Fibroblast of villous mesenchyme (primary cell): Measurements from ENCODE around the gene EXOC3L1. TPM values are rescaled to one million over a fixed set of nuclear protein-coding genes. Genes with fewer than 3 reads are reported as not detected.

Source experiments
- DNase-seq: peaks from one replicate; pipeline ENCODE4 v3.0.0-alpha.2; 2010; ENCODE audit warnings: low read depth
- H3K4me3 ChIP-seq: 2 replicates; pipeline ENCODE4 v1.5.1; 2011; ENCODE audit warnings: low read depth, mild to moderate bottlenecking, low read length
- CTCF ChIP-seq: IDR thresholded peaks from 2 replicates; pipeline ENCODE4 v1.5.1; 2012; ENCODE audit warnings: low read depth, mild to moderate bottlenecking, low read length; ENCODE audit not compliant: insufficient read depth
- total RNA-seq: library from RNA; depleted of rRNA; stranded (reverse); fragments of >200 nt; gene quantifications from 2 replicates; pipeline ENCODE4 v1.2.3, GENCODE V29; 2012

The EXOC3L1 gene
- not detected in 2 replicates for total RNA-seq

- TF ChIP-seq CTCF: no peak
- H3K4me3 ChIP-seq: no peak within 1 kb of the TSS
- no peak for DNase-seq
These were observed at the start of gene EXOC3L1 for GRCh38 chr16:67190041-67190440. Gene EXOC3L1 (minus strand): TSS chr16:67190136. CDS start chr16:67189676, 460 bp downstream.

- H3K4me3 ChIP-seq: no peak overlapping the region
- TF ChIP-seq CTCF: no peak
- DNase-seq: no peak
These were observed 49.0 kb upstream of the EXOC3L1 start for GRCh38 chr16:67238806-67239470.

- no peak for TF ChIP-seq CTCF
- no peak overlapping the region for H3K4me3 ChIP-seq
- no peak for DNase-seq
These were observed 48.3 kb upstream of the EXOC3L1 start for GRCh38 chr16:67238278-67238575.

- no peak for DNase-seq
These were observed 47.7 kb upstream of the EXOC3L1 start for GRCh38 chr16:67237396-67238277.

GRCh38 chr16:67236563-67237395, 46.8 kb upstream of the EXOC3L1 start:
- DNase-seq: peak; percentile 56

More at GRCh38 chr16:67237396-67238277, 47.7 kb upstream of the EXOC3L1 start:
- no peak overlapping the region for H3K4me3 ChIP-seq
- no peak for TF ChIP-seq CTCF

More at GRCh38 chr16:67236563-67237395, 46.8 kb upstream of the EXOC3L1 start:
- no peak overlapping the region for H3K4me3 ChIP-seq
- no peak for TF ChIP-seq CTCF
